Measurements from ENCODE around the gene HOXB8.

DNA sequence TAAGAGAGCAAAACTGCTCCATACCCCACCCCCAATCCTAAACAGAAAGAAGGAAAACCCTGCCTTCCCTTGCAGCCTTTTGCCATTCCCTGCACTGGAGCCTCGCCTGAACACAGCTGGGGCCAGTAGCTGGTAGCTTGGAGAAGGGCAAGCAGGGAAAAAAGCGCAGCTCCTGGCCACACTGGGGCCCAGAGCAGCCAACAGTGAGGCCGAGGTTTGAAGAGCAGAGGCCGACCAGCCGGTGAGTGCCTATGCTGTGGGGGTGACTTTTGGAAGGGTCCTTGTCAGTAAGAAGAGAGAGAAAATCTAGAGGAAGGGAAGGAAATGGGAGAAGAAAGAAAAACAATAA is 14.3 kb upstream of the HOXB8 start:
- TF ChIP-seq, protein P1, sequence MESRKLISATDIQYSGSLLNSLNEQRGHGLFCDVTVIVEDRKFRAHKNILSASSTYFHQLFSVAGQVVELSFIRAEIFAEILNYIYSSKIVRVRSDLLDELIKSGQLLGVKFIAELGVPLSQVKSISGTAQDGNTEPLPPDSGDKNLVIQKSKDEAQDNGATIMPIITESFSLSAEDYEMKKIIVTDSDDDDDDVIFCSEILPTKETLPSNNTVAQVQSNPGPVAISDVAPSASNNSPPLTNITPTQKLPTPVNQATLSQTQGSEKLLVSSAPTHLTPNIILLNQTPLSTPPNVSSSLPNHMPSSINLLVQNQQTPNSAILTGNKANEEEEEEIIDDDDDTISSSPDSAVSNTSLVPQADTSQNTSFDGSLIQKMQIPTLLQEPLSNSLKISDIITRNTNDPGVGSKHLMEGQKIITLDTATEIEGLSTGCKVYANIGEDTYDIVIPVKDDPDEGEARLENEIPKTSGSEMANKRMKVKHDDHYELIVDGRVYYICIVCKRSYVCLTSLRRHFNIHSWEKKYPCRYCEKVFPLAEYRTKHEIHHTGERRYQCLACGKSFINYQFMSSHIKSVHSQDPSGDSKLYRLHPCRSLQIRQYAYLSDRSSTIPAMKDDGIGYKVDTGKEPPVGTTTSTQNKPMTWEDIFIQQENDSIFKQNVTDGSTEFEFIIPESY (CRISPR knock-in tag; IDR thresholded peaks at IDR 0.05) = no peak
- TF ChIP-seq NFYB (CRISPR knock-in tag; IDR thresholded peaks at IDR 0.05) (no peak), ZNF207 (IDR thresholded peaks at IDR 0.05; ENCODE audit: borderline replicate concordance) (no peak), ZFX (CRISPR knock-in tag; IDR thresholded peaks at IDR 0.05; ENCODE audit: low read depth) (no peak), ZEB1 (IDR thresholded peaks at IDR 0.05; ENCODE audit: insufficient replicate concordance, low read depth) (no peak)
- TF ChIP-seq, protein P2, sequence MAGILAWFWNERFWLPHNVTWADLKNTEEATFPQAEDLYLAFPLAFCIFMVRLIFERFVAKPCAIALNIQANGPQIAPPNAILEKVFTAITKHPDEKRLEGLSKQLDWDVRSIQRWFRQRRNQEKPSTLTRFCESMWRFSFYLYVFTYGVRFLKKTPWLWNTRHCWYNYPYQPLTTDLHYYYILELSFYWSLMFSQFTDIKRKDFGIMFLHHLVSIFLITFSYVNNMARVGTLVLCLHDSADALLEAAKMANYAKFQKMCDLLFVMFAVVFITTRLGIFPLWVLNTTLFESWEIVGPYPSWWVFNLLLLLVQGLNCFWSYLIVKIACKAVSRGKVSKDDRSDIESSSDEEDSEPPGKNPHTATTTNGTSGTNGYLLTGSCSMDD (CRISPR knock-in tag; IDR thresholded peaks at IDR 0.05) = no peak
- TF ChIP-seq, protein P3, sequence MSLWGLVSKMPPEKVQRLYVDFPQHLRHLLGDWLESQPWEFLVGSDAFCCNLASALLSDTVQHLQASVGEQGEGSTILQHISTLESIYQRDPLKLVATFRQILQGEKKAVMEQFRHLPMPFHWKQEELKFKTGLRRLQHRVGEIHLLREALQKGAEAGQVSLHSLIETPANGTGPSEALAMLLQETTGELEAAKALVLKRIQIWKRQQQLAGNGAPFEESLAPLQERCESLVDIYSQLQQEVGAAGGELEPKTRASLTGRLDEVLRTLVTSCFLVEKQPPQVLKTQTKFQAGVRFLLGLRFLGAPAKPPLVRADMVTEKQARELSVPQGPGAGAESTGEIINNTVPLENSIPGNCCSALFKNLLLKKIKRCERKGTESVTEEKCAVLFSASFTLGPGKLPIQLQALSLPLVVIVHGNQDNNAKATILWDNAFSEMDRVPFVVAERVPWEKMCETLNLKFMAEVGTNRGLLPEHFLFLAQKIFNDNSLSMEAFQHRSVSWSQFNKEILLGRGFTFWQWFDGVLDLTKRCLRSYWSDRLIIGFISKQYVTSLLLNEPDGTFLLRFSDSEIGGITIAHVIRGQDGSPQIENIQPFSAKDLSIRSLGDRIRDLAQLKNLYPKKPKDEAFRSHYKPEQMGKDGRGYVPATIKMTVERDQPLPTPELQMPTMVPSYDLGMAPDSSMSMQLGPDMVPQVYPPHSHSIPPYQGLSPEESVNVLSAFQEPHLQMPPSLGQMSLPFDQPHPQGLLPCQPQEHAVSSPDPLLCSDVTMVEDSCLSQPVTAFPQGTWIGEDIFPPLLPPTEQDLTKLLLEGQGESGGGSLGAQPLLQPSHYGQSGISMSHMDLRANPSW (CRISPR knock-in tag; IDR thresholded peaks at IDR 0.05; ENCODE audit: borderline replicate concordance) = no peak
- TF ChIP-seq, protein P4, sequence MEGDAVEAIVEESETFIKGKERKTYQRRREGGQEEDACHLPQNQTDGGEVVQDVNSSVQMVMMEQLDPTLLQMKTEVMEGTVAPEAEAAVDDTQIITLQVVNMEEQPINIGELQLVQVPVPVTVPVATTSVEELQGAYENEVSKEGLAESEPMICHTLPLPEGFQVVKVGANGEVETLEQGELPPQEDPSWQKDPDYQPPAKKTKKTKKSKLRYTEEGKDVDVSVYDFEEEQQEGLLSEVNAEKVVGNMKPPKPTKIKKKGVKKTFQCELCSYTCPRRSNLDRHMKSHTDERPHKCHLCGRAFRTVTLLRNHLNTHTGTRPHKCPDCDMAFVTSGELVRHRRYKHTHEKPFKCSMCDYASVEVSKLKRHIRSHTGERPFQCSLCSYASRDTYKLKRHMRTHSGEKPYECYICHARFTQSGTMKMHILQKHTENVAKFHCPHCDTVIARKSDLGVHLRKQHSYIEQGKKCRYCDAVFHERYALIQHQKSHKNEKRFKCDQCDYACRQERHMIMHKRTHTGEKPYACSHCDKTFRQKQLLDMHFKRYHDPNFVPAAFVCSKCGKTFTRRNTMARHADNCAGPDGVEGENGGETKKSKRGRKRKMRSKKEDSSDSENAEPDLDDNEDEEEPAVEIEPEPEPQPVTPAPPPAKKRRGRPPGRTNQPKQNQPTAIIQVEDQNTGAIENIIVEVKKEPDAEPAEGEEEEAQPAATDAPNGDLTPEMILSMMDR (CRISPR knock-in tag; IDR thresholded peaks at IDR 0.05) = no peak

All from HepG2 (cell line).